Activated T-helper 1 cell treated with Interleukin-2 at 50 U/mL for 16 hours (primary cell): ENCODE measurements around the gene ZNF423.
"Not testable (repeated sequence)": the region's sequence is repeated elsewhere in the genome, so short reads cannot be mapped to it uniquely, and the experiment has no call there.

Experiments used
- DNase-seq: peaks from one replicate; pipeline ENCODE4 v3.0.0-alpha.2; 2020; ENCODE audit warnings: low read depth

ZNF423 gene

DNA sequence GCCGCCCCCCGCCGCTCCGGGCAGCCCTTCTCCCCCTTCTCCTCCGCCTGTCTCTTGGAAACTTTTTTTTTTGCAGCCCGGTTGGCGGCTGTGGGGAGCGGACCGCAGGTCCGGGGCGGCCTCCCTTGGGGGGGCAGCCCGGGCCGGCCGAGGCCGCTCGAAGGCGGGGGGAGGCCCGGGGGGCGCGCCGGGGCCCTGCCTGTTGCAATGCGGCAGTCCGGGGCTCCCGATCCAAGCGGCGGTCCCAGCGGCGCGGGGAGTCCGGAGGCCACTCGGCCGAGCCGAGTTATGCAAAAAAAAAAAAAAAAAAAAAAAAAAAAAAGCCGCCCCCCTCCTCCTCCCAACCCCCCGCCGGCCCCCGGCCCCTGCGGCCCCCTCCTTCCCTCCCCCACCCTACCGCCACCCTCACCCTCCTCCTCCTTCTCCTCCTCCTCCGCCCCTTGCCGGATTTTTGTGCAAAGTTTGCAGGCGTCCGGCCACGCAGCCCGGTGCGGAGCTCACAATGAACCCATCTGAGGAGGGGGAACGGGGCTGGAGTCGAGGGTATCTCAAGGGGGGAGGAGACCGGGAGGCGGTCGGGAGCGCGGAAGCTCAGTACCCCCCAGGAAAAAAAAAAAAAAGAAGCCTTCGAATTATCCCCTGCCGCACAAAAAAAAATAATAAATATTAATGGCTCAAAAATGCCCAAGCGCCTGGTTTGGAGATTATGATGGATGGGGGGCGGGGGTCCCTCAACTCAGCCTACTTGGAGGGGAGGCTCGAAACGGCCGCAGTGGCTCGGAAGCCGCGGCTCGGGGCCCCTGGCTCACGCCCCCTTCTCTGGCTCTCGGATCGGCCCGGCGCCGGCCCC lies at the start of gene ZNF423:
Gene ZNF423, minus strand, starts transcription at position 291 of the 850 bp plus-strand sequence. CDS start 338 bp downstream, outside the sequence.
- DNase-seq, result no peak

GRCh38 chr16:49904348-49905062 lies 48.6 kb upstream of the ZNF423 start:
- no peak for DNase-seq

DNA sequence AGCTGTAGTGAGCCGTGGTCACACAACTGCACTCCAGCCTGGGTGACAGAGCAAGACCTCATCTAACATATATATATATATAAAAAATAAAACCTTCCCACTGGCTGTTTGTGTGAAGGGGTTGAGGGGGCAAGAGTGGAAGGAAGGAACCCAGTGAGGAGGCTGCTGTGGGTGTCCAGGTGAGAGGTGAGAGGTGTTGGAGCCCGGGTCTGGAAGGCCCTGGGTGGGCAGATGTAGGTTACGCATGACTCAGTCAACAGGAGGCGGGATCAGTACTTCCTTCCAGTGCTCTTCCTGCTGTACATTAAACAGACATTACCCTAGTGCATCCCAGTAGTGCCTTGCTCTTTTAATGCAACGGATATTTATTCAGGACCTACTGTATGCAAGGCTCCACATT lies 47.0 kb upstream of the ZNF423 start:
- no peak for DNase-seq

DNA sequence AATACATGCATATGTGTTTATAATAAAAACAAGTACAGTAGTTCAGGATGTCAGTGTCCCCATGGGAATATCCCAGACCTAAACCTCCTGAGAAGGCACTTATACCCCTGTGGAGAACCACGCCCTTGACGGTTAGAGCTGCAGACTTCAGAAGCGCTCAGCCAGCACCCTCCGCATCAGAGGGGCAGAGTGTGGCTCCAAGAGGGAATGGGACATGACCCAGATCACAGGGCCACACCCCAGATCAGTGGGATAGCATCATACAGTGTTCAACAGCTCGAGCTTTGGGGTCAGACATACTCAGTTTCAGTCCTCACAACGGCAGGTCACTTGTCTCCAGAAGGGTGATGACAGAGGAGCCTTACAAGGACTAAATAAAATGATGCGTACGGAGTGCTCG lies 45.8 kb upstream of the ZNF423 start:
- DNase-seq, result no peak

DNA sequence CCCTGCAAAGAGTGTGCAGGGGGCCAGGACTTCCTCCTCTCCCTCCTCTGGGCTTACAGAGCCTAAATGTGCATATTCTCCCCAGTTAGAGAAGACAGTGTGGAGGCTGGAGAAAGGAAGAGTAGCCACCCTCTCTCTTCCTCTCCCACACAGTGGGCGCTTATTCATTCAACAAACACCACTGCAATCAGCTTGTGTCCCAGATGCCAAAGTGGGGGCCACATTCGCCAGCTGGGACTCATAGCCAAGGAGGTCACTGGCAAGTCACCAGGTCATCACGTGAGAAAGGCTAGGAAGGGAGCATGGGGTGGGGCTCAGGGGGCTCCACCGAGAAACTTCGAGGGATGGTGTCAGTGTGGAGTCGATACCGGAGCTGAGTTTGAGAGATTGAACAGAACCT lies 45.0 kb upstream of the ZNF423 start:
- no peak for DNase-seq

- DNase-seq, result no peak
Observed at GRCh38 chr16:49899991-49900695, 44.2 kb upstream of the ZNF423 start.

GRCh38 chr16:49896447-49896964 lies 40.6 kb upstream of the ZNF423 start:
- DNase-seq, result no peak

GRCh38 chr16:49890876-49891275 lies 35.0 kb upstream of the ZNF423 start:
- no peak for DNase-seq

- no peak for DNase-seq
Observed at GRCh38 chr16:49889725-49890397, 33.9 kb upstream of the ZNF423 start.

DNA sequence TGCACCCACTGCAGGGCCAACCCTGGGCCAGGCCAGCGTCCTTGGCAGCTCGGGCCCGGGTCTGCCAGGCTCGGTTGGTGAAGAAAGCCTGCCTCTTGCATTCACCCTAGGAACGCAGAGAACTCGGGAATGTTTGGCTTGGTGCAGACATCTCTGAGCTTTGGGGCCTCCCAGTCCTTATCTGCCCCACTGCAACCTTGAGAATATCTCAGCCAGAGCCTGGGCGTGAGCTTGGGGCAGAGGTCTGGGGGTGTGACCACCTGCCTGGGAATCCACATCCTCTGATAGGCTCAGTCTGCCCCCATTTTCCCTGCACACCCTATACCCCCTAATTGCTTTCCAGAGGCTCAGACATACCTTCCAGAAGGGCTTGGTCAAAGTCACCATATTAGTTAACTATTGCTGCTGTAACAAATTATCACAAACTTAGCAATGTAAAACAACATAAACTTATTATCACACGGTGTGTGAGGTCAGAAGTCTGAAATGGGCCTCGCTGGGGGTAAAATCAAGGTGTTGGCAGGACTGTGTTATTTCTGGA lies 30.7 kb upstream of the ZNF423 start:
- no peak for DNase-seq

- DNase-seq, result no peak
Observed at GRCh38 chr16:49884033-49885015, 28.4 kb upstream of the ZNF423 start.

DNA sequence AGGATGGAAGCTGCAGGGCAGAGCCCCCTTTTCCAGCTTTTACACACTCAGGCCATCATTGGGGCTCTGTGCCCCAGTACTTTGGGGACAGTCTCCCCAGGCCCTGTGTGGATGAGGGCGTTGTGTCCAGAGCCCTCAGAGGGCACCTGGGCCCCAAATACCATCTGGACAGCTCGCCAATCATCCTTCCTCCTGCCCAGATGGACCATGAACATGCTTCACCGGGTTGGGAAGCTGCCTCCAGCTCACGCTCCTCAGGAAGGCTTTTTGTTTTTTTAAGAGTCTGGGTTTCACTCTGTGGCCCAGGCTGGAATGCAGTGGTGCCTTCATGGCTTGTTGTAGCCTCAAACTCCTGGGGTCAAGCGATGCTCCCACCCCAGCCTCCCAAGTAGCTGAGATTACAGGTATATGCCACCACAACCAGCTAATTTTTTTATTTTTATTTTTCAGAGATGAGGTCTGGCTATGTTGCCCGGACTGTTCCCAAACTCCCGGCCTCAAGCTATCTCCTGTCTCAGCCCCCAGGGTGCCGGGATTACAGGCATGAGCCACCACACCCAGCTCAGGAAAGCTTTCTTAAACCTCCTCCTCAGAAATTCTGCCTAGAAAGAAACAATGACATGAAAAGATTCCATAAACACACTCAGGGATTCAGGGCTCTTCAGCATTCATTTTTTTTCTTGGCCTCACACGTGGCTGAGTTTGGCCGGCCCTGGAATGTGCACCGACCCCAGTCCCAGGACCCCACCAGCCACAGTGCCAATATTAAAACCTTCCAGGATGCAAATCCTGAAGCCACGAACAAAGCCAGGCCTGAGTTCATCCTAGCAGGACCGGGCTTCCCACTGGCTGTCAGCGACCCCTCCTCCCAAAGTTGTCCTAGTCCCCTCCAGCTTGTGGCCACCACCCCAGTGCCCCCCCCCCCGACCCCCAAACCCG lies 27.4 kb upstream of the ZNF423 start:
- no peak for DNase-seq

GRCh38 chr16:49881890-49882289 lies 26.0 kb upstream of the ZNF423 start:
- DNase-seq, result no peak

GRCh38 chr16:49878540-49878939 lies 22.6 kb upstream of the ZNF423 start:
- DNase-seq, result not testable (repeated sequence)

- no peak for DNase-seq
Observed at GRCh38 chr16:49876716-49877129, 20.8 kb upstream of the ZNF423 start.

- no peak for DNase-seq
Observed at GRCh38 chr16:49875806-49876715, 20.1 kb upstream of the ZNF423 start.

- no peak for DNase-seq
Observed at GRCh38 chr16:49874613-49875237, 18.8 kb upstream of the ZNF423 start.

- DNase-seq, result not testable (repeated sequence)
Observed at GRCh38 chr16:49871824-49872223, 15.9 kb upstream of the ZNF423 start.
